Activated effector memory CD4-positive, alpha-beta T cell treated with Interleukin-2 at 50 U/mL for 16 hours (primary cell): ENCODE data around the gene THAP10.
"Not testable (repeated sequence)": the region's sequence is repeated elsewhere in the genome, so short reads cannot be mapped to it uniquely, and the experiment has no call there.

ENCODE experiments used
- DNase-seq: peaks from one replicate; pipeline ENCODE4 v3.0.0-alpha.2; 2020

The THAP10 gene

DNA sequence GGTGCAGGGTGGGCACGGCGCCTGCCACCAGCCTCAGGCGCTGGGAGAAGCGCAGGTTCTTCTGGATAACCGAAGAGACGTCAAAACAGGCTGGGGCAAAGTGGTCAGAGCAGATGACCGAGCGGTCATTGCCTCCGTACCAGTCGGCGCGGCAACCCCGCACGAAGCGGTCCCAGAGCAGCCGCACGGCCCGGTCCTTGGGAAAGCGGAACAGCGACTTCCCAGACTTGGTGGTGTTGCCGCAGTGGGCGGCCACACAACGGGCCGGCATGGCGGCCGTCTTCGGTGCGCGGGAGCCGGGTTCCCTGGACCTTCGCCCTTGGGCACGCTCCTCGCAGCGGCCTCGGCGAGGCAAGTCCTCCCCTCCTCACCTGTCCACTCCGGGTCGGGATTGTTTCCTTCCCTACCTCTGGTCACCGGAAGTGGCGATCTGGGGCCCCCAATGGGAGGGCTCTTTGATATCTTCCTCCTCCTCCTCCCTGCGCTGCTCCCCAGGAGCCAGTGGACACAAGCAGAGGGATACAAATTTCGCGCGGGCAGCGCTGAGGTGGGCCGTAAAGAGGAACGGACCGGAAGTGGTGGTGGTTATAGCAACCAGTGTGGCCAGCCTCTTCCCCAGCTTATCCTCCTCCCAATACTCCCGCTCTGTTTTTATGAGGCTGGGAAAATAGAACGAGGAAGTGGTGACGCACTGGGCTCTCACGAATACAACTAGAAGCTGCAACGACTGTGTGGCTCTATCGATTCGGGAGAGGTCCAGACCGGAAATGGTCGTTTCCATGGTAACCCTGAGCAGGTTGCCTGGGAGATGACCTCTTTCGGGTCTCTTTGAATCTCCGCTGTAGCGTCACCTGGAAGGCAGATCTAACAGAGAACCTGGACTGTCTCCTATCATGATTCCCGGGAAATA, at the start of gene THAP10, which contains the start of gene LRRC49:
THAP10 (minus strand) TSS at position 432 of the 910 bp plus-strand sequence; CDS start at position 271, 161 bp downstream.
LRRC49 (plus strand) TSS at position 825 of the 910 bp plus-strand sequence; CDS start at position 894, 69 bp downstream.
- no peak for DNase-seq

DNA sequence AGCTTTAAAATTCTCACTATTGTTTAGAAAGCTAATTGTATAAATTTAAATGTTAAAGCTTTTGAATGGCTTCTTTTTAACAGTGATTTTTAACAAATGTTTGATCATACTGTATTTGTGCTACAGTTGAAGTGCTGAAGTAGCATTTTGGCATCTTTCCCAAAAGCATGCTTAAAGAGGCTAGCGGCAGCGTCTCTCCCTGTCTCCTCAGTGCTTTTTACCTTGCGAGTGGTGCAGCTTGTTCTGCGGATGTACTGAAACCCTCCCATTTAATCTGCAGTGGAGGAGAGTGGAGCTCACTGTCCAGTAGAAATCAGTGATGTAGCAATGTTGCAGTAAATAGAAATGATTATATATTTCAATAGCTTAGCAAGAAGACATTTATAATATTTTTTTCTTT, 44.1 kb upstream of the THAP10 start:
- no peak for DNase-seq

DNA sequence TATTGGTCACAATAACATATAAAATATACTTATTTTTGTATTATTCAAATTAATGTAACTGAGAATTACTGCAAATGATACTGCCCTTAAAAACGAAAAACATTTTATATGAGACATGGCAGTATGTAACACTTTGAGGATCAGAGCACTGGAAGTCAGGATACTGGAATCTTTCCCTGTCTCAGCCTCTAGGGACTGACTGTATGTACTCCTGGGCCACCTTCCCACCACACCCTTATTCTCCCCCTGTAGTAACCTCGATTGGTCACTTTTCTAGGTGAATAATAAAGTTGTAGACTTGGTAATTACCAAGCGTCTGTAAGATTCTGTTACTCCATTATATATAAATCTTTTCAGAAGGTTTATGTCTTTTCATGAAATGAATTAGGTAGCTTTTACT, 43.4 kb upstream of the THAP10 start:
- no peak for DNase-seq

DNA sequence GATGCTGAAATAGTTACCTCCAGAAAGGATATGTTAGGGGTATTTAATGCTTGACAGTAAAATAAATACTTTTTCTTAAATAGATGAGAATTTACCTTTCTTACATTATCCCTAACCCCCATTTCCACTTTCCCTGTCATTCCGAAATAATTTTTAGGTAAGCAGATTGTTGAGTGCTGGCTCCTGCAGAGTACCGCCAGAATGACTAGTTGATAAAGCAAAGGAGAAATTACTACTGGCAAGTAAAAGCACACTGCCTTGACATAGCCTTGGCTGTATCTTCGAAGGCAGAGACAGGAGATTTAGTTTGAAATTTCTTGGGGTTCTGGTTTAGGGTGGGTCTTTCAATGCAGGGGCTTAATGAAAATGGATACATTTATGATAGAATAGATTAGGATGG, 41.2 kb upstream of the THAP10 start:
- no peak for DNase-seq

DNA sequence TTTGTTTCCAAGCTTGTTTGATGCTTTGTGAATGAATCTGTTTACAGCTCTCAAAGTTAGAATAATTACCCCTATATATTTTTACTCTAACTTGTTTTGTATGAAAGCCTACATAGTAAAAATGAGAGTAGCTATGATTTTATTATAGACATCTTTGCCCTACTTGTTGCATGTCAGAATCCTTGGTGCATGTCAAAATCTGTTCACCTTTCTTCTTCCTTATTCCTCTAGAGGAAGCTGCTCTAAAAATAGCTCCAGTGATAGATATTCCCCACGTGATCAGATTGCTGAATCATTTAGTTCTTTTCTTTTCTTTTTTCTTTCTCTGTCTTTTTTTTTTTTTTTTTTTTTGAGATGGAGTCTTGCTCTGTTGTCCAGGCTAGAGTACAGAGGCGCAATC, 40.2 kb upstream of the THAP10 start:
- DNase-seq, result no peak

DNA sequence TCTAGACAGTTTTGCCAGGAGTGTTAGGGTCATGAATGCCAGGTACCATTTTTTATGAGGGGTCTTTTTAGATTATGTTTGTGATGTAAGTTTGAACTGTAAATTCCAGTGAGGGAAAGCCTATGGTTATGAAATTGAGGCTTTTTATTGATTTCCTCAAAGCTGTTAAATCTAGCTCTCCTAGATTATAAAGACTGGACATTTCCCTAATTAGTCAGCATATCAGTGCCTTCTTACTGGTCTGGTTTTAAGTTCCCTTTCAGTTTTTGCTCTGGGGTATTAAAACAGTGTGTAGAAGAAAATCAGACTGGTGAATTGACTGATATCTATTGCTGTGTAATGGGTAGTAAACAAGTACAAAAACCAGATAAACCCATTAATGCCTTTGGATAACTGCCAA, 39.6 kb upstream of the THAP10 start:
- no peak for DNase-seq

DNA sequence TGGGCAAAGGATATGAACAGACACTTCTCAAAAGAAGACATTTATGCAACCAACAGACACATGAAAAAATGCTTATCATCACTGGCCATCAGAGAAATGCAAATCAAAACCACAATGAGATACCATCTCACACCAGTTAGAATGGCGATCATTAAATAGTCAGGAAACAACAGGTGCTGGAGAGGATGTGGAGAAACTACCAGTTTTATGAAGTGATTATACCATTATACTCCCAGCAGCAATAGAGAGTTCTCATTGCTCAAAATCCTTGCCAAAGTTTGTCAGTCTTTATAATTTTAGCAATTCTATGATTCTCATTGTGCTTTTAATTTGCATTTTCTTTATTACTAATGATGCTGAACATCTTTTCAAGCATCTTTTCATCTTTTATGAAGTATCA, 34.7 kb upstream of the THAP10 start:
- not testable (repeated sequence) for DNase-seq

DNA sequence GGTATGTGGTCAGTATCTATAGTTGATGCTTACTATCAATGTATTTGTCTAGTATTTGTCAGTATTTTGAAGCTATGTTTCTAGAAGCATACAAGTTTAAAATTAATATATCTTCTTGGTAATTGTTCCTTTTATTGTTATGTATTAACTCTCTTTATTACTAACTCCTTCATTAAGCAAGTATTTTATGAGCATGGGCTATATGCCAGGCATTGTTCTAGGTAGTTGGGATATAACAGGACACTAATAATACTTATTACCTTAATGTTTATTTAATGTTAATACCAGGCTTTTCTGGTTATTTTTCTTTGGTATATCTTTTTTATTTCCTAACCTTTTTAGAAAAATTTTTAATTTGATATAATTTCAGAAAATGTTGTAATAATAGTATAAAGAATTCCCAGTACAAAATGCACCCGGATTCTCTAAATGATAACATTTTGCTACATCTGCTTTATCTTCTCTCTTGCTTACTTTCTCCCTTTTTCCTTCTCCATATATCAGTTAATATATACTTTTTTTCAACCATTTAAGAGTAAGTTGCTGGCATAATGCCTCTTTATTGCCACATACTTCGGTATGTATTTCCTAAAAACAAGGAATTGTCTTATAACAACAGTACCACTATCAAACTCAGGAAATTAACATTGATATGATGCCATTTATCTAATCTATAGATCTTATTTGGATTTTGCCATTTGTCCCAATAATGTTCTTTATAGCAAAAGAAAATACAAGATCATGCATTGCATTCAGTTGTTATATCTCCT, 31.3 kb upstream of the THAP10 start:
- no peak for DNase-seq

DNA sequence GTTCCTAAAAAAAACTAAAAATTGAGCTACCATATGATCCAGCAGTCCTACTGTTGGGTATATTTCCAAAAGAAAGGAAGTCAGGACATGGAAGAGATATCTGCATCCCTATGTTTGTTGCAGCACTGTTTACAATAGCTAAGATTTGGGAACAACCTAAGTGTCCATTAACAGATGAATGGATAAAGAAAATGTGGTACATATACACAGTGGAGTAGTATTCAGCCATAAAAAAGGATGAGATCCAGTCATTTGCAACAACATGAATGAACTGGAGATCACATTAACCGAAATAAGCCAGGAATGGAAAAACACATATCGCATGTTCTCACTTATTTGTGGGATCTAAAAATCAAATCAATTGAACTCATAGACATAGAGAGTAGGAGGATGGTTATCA, 29.9 kb upstream of the THAP10 start:
- no peak for DNase-seq

DNA sequence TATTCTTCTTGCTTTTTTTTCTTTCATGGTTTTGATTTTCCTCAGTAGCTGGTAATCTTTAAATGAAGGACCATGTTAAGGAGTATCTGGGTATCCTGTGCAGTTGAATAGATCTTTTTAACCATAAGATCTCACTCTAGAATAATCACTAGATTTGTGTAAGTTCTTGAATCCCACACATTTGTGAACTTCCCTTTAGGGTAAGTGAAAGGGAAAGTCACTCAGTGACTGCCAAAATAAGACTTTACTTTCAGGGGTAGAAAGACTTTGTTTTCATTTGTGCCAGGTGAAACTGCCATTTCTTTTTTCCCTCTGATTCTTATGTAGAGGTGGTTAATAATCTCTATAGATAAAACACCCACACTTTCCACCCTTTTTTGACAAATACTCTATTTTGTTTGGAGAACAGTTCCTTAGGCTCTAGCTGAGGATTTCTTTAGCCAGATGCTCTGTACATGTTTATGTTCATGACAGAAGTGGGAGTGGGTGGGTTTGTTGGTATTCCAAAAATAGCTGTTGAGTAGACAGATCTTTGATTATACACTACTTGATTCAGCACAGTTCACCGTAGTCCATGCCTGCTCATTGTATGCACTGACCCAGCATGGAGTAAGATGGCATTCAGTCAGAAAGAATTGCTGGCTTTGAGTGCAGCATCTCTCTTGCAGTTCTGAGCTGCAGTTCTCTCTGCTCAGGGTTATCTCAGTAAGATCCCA, 28.9 kb upstream of the THAP10 start:
- DNase-seq, result no peak

DNA sequence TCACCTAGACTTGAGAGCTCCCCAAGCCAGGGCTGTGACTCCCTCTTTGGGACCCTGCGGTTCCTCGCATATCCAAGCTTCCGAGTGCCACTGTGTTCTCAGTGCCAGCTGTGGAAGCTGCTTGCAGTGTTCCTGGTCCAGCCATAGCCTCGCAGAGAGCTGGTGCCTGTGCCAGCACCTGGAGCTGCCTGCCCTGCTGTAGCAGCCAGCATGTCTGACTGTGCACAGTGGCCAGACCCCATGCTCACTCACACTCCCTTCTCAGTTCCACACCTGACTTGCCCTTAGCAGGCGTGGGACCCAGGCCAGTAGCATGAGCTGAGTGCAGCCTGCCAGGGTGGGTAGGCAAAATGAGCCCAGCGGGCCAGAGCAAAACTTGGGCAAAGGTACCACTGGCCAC, 25.7 kb upstream of the THAP10 start:
- DNase-seq, result no peak

DNA sequence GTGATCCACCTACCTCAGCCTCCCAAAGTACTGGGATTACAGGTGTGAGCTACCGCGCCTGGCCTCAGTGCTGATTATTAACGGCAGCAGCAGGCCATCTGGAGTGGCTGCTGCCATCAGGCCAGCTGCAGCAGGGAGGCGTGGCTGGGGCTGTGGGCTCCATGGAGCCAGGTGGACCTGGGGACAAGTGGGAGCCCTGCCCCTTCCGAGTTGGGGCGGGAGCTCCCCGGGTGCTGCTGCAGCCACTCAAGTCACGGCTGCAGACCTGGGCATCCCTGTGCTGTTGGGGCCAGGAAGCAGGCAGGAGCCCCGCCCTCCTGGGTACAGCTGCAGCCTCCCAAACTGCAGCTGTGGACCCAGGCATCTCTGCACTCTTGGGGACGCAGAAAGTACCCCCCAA, 24.3 kb upstream of the THAP10 start:
- DNase-seq, result no peak

DNA sequence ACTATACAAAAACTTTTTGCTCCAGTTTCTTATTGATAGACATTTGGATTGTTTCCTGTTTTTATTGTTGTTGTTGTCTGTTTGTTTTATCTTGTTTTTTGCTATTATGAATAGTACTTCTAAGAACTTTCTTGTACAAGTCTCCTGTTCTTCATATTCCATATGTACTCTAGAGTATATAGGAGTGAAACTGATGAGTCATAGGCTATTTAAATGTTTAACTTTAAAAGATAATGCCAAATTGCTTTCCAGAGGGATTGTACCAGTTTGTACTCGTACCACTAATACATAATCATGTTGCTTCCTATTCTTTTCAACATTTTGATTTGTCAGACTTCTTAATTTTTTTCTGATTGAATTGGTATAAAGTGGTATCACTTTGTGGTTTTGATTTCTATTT, 20.0 kb upstream of the THAP10 start:
- no peak for DNase-seq

DNA sequence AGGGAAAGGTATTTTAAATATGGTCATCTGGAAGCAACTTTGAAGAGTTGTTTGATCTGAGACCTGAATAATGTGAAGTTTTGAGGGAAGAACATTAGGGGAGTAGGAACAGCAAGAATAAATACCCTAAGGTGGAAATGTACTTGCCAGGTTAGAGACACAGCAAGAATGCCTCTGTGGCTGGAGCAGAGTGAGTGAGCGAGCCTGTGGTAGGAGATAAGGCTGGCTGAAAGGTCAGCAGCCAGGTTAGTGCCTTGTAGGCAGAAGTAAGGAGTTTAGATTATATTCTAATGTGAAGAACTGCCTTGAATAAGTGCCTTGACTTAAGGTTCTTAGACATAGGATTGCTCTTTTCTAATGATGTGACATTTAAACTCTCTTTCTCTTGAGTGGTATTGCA, 18.7 kb upstream of the THAP10 start:
- DNase-seq, result no peak

DNA sequence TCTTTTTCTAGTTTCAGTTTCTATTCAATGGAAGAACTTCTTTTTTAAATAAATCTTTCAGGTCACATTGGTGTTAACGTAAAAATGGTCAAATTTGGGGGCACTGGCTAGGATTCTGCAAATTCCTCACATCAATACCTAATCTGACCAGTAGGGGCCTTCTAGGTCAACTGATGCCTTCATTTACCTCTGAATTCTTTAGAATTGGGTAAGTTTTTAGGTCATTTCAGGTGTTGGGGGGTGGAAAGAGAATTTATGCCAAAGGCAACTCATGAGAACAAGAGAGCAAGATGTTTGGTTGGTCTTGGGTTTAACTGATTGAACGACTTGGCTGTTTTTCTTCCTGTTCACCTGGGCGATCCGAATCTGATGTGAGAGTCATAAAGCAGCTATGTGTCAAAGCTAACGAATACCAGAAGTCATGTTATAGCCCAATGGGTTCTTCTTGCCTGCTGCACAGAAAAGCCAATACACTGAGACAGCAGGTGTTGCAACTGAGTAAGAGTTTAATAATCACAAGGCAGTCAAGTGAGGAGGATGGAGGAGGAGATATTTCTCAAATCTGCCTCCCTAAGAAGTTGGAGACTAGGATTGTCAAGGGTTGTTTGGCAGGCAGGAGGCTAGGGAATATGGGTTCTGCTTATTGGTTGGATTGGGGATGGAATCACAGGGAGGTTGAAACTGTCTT, 15.7 kb upstream of the THAP10 start:
- DNase-seq, result no peak

DNA sequence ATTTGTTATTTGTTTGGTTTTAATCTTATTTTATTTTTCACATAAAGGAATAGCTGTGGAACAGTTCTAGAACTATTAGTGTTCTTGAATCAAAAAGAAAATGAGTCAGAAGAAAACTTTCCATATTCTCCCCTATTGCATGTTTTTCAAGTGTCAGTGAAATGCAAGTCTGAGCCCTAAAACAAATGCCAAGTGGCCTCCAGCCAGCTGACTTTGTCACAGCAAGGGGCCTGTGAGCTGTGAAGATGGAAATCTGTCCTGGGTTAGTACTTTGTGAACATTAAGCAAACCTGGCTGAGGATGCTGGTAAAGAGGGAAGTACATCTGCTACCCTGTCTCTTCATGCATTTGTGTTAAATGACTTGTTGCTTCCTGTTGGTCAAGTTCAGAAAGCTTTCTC, 14.6 kb upstream of the THAP10 start:
- no peak for DNase-seq

DNA sequence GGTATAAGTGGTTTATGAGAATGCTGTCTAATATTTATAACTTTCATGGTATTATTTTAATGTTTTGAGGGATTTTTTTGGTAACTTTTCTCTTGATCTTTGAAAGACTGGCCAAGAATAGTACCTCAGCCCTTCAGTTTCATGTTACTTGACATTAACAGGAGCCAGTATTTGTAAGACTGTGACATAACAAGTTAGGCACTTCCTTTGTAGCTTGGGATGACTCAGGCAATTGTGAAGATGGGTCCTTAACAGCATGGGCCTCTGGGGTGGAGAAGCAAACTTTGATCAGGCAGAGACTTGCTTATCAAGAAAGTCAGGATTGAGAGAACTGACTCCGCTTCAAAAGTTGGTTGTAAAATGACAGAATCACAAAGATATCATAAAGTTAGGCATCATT, 9.9 kb upstream of the THAP10 start:
- DNase-seq, result no peak

DNA sequence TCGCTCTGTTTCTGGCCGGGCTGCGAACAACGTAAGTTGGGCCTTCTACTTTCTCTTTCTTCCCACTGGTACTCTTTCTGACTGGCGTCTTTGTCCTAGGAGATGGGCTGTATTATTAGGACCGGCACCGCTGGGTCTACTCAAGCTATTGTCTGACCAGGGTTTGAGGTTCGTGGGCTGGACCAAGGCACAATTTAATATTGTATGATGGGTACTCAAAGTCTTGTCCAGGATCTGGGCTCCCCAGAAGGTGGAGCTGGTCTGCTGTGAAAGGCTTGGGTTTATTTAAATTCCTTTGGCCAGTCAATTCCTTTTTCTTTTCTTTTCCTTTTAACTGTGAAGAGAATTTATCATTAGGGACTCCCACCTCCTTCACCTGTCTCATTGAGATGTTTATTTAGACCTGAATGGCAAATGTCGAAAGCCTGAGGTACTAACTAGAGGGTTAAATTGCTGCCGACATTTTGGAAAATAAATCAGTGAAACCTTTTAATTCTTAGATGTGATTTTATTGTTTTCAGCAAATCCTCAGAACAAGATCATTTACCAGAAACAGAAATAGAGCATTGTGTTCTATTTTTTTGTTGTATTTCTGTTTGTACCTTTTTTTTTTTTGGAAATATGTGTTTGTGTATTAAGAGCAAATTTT, 803 bp upstream of the THAP10 start:
- DNase-seq, result no peak

DNA sequence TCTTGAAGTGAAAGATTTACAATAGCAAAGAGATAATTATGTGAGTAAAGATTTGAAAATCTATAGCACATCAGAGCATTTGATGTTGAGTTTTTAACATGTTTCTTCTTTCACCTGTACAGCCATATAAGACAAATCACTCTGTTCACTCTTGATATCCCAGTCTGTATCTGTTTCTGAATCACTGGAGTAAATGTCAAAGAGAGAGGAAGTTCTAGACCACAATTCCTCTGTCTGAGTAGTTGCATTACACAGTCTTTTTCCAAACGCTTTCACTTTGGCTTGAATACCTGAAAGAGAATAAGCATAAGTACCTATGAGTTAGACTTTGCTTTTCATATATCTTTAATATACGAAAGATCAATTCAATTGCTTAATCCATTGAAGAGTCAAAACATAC, 9.9 kb downstream of the THAP10 start:
- DNase-seq, result no peak

DNA sequence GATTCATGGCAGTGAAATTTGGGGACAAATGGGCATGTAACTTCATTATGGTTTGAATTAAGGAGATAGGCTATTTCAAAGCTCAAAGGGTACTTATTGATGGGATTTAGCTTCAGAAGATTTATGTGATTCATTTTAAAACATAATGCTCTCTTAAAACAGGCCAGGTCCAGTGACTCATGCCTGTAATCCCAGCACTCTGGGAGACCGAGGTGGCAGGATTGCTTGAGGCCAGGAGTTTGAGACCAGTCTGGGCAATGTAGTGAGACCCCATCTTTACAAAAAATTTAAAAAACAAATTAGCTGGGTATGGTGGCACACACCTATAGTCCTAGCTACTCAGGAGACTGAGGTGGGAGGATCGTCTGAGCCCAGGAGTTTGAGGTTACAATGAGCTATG, 11.5 kb downstream of the THAP10 start:
- no peak for DNase-seq

DNA sequence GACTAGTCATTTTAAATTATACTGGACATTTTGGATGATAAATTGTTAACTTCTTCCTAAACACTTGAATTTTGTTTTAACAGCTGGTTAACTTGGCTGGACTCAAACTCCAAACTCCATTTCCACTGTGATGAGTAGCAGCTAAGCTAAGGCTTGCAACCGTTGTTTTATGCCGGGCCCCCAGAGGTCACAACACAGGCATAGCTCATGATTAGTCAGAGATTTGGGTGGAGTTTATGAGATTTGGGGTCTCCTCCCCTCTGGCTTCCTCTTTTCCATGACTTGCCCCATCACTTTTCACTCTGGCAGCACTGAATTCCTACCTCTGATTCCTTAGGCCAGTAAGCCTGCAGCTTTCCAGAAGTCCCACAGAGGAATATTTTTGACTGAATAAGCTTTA, 12.8 kb downstream of the THAP10 start:
- DNase-seq, result no peak

DNA sequence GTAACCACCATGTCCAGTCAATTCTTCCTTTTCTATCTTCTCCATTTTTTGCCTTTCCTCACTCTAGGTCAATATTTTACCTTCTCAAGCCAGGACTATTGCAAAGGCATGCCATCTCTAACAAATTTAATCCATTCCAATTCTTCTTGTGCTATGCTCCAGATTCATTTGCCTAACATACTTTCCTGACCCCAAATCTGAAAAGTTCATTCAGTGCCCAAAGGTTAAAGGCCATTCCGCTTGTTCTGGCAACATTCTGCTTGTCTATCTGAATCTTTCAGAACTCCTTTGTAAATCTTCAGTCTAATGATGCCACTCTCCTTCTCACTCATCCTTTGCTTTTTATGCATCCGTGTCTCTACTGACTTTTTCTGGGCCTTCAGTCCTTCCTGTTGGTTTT, 15.6 kb downstream of the THAP10 start:
- no peak for DNase-seq
